IPS-18a (cell line): ENCODE data around the gene AKR7A2.

ENCODE experiments used
- H3K27ac ChIP-seq: one replicate; pipeline ENCODE4 v1.5.1; 2013; ENCODE audit warnings: low read length
- H3K27me3 ChIP-seq: one replicate; pipeline ENCODE4 v1.6.1; 2013; ENCODE audit warnings: mild to moderate bottlenecking, low read length; ENCODE audit not compliant: control insufficient read depth, insufficient read depth
- H3K36me3 ChIP-seq: one replicate; pipeline ENCODE4 v1.6.1; 2013; ENCODE audit warnings: low read depth, low read length; ENCODE audit not compliant: control insufficient read depth
- H3K4me1 ChIP-seq: one replicate; pipeline ENCODE4 v1.6.1; 2013; ENCODE audit warnings: low read depth, low read length; ENCODE audit not compliant: control insufficient read depth
- H3K4me3 ChIP-seq: one replicate; pipeline ENCODE4 v1.5.1; 2013; ENCODE audit warnings: low read length
- H3K9ac ChIP-seq: one replicate; pipeline ENCODE4 v1.6.1; 2013; ENCODE audit warnings: mild to moderate bottlenecking, low read length, moderate library complexity
- H3K9me3 ChIP-seq: one replicate; pipeline ENCODE4 v1.6.1; 2013; ENCODE audit warnings: low read depth, low read length; ENCODE audit not compliant: control insufficient read depth

AKR7A2 gene

GRCh38 chr1:19330449-19331135, 18.6 kb upstream of the AKR7A2 start:
- no peaks in the 10 kb centered on the region for H3K9me3 ChIP-seq
- no peaks in the 10 kb centered on the region for H3K4me1 ChIP-seq
- no peak overlapping the region for H3K4me3 ChIP-seq
- H3K27ac ChIP-seq: no peak overlapping the region
- no peaks in the 10 kb centered on the region for H3K27me3 ChIP-seq
- H3K36me3 ChIP-seq: peaks cover 16% of the 10 kb centered on the region
- H3K9ac ChIP-seq: no peak overlapping the region

GRCh38 chr1:19329611-19330010, 17.7 kb upstream of the AKR7A2 start:
- H3K27me3 ChIP-seq: no peaks in the 10 kb centered on the region
- H3K36me3 ChIP-seq: peaks cover 24% of the 10 kb centered on the region
- no peaks in the 10 kb centered on the region for H3K9me3 ChIP-seq
- H3K27ac ChIP-seq: no peak overlapping the region
- no peak overlapping the region for H3K9ac ChIP-seq
- H3K4me3 ChIP-seq: no peak overlapping the region
- H3K4me1 ChIP-seq: no peaks in the 10 kb centered on the region

- Histone ChIP-seq H3K9me3 (no peaks in the 10 kb centered on the region), H3K36me3 (peaks cover 24% of the 10 kb centered on the region), H3K4me3 (no peak overlapping the region), H3K27me3 (no peaks in the 10 kb centered on the region), H3K9ac (no peak overlapping the region), H3K4me1 (no peaks in the 10 kb centered on the region), H3K27ac (no peak overlapping the region)
Measured at GRCh38 chr1:19329188-19329587, 17.2 kb upstream of the AKR7A2 start.

GRCh38 chr1:19328486-19328885, 16.5 kb upstream of the AKR7A2 start:
- no peaks in the 10 kb centered on the region for H3K27me3 ChIP-seq
- H3K9ac ChIP-seq: no peak overlapping the region
- H3K4me3 ChIP-seq: no peak overlapping the region
- H3K4me1 ChIP-seq: no peaks in the 10 kb centered on the region
- H3K9me3 ChIP-seq: no peaks in the 10 kb centered on the region
- no peak overlapping the region for H3K27ac ChIP-seq
- H3K36me3 ChIP-seq: peaks cover 24% of the 10 kb centered on the region

- Histone ChIP-seq H3K9me3 (no peaks in the 10 kb centered on the region), H3K36me3 (peaks cover 24% of the 10 kb centered on the region), H3K4me1 (no peaks in the 10 kb centered on the region), H3K4me3 (no peak overlapping the region), H3K27me3 (no peaks in the 10 kb centered on the region), H3K27ac (no peak overlapping the region), H3K9ac (no peak overlapping the region)
Measured at GRCh38 chr1:19327736-19328135, 15.8 kb upstream of the AKR7A2 start.

- no peak overlapping the region for H3K27ac ChIP-seq
- no peaks in the 10 kb centered on the region for H3K4me1 ChIP-seq
- H3K36me3 ChIP-seq: peaks cover 24% of the 10 kb centered on the region
- H3K27me3 ChIP-seq: no peaks in the 10 kb centered on the region
- H3K9ac ChIP-seq: no peak overlapping the region
- no peak overlapping the region for H3K4me3 ChIP-seq
- no peaks in the 10 kb centered on the region for H3K9me3 ChIP-seq
Measured at GRCh38 chr1:19327301-19327700, 15.4 kb upstream of the AKR7A2 start.

GRCh38 chr1:19326748-19327065, 14.8 kb upstream of the AKR7A2 start:
- H3K4me1 ChIP-seq: no peaks in the 10 kb centered on the region
- H3K36me3 ChIP-seq: peaks cover 24% of the 10 kb centered on the region
- no peak overlapping the region for H3K9ac ChIP-seq
- no peaks in the 10 kb centered on the region for H3K9me3 ChIP-seq
- H3K4me3 ChIP-seq: no peak overlapping the region
- H3K27ac ChIP-seq: no peak overlapping the region
- no peaks in the 10 kb centered on the region for H3K27me3 ChIP-seq

GRCh38 chr1:19325958-19326747, 14.2 kb upstream of the AKR7A2 start:
- H3K9me3 ChIP-seq: no peaks in the 10 kb centered on the region
- H3K36me3 ChIP-seq: peaks cover 24% of the 10 kb centered on the region
- H3K27me3 ChIP-seq: no peaks in the 10 kb centered on the region
- H3K4me3 ChIP-seq: no peak overlapping the region
- no peak overlapping the region for H3K27ac ChIP-seq
- H3K9ac ChIP-seq: no peak overlapping the region
- H3K4me1 ChIP-seq: no peaks in the 10 kb centered on the region

- Histone ChIP-seq H3K4me1 (no peaks in the 10 kb centered on the region), H3K27me3 (no peaks in the 10 kb centered on the region), H3K27ac (no peak overlapping the region), H3K36me3 (peaks cover 24% of the 10 kb centered on the region), H3K9ac (no peak overlapping the region), H3K4me3 (no peak overlapping the region), H3K9me3 (no peaks in the 10 kb centered on the region)
Measured at GRCh38 chr1:19325368-19325957, 13.5 kb upstream of the AKR7A2 start.

GRCh38 chr1:19324665-19324990, 12.7 kb upstream of the AKR7A2 start:
- Histone ChIP-seq H3K27me3 (no peaks in the 10 kb centered on the region), H3K4me3 (no peak overlapping the region), H3K27ac (no peak overlapping the region), H3K36me3 (peaks cover 20% of the 10 kb centered on the region), H3K9me3 (no peaks in the 10 kb centered on the region), H3K4me1 (no peaks in the 10 kb centered on the region), H3K9ac (no peak overlapping the region)

- Histone ChIP-seq H3K9ac (no peak overlapping the region), H3K27me3 (no peaks in the 10 kb centered on the region), H3K36me3 (peaks cover 22% of the 10 kb centered on the region), H3K9me3 (no peaks in the 10 kb centered on the region), H3K4me3 (no peak overlapping the region), H3K4me1 (no peaks in the 10 kb centered on the region), H3K27ac (no peak overlapping the region)
Measured at GRCh38 chr1:19323987-19324664, 12.2 kb upstream of the AKR7A2 start.
